GM21447 (cell line): ENCODE results near the gene PARVG.

Experiments used
- ATAC-seq: cut with Tn5 transposase; IDR thresholded peaks from one replicate; pipeline ENCODE4 v1.9.1; 2021; ENCODE audit not compliant: unreplicated experiment

Gene PARVG

GRCh38 chr22:44179989-44180705, 578 bp upstream of the PARVG start:
- ATAC-seq, result no peak

GRCh38 chr22:44181033-44181911, 547 bp downstream of the PARVG start:
- ATAC-seq, result no peak

GRCh38 chr22:44181912-44182587, 1.3 kb downstream of the PARVG start:
- peak; percentile 22 for ATAC-seq

- ATAC-seq, result peak; percentile 46
Observed at GRCh38 chr22:44182588-44183286, 2.0 kb downstream of the PARVG start.

GRCh38 chr22:44183287-44183588, 2.5 kb downstream of the PARVG start:
- no peak for ATAC-seq

GRCh38 chr22:44184006-44184405, 3.3 kb downstream of the PARVG start:
- no peak for ATAC-seq

GRCh38 chr22:44185237-44186120, 4.8 kb downstream of the PARVG start:
- no peak for ATAC-seq

GRCh38 chr22:44186121-44186510, 5.4 kb downstream of the PARVG start:
- no peak for ATAC-seq

GRCh38 chr22:44186737-44187136, 6.0 kb downstream of the PARVG start:
- ATAC-seq, result no peak

- ATAC-seq, result no peak
Observed at GRCh38 chr22:44187652-44188230, 7.0 kb downstream of the PARVG start.

GRCh38 chr22:44188316-44188715, 7.6 kb downstream of the PARVG start:
- no peak for ATAC-seq

- no peak for ATAC-seq
Observed at GRCh38 chr22:44188986-44189630, 8.4 kb downstream of the PARVG start.

- no peak for ATAC-seq
Observed at GRCh38 chr22:44190381-44190976, 9.8 kb downstream of the PARVG start.

- no peak for ATAC-seq
Observed at GRCh38 chr22:44191036-44191454, 10.3 kb downstream of the PARVG start.

GRCh38 chr22:44192098-44192815, 11.5 kb downstream of the PARVG start:
- no peak for ATAC-seq

GRCh38 chr22:44192816-44193534, 12.2 kb downstream of the PARVG start:
- no peak for ATAC-seq

- no peak for ATAC-seq
Observed at GRCh38 chr22:44193535-44193891, 12.8 kb downstream of the PARVG start.

- no peak for ATAC-seq
Observed at GRCh38 chr22:44194569-44194968, 13.8 kb downstream of the PARVG start.
